Natural killer cell (primary cell): ENCODE results near the gene SESN1. TPM values are rescaled to one million over a fixed set of nuclear protein-coding genes. Genes with fewer than 3 reads are reported as not detected.
"Not testable (repeated sequence)": the region's sequence is repeated elsewhere in the genome, so short reads cannot be mapped to it uniquely, and the experiment has no call there.

Experiments
- ATAC-seq, 3 donors: fragments of 150-1000 bp in 2 of 3; fragments of 200-7000 bp in 1 of 3; cut with Tn5 transposase; 1 replicate in 1 of 3; 2 replicates in 2 of 3; pipeline ENCODE4 v1.10.0; 2021; ENCODE audit warnings: mild to moderate bottlenecking in 2 of 3, moderate library complexity in 2 of 3
- DNase-seq, 2 donors: peaks; one replicate each; pipeline versions ENCODE4 v3.0.0 to v3.0.0-alpha.2; 2013 to 2021; ENCODE audit warnings: mixed read lengths in 1 of 2
- H3K27ac ChIP-seq: one replicate; pipeline ENCODE4 v1.5.1; 2013; ENCODE audit warnings: mild to moderate bottlenecking, low read length
- H3K27me3 ChIP-seq: one replicate; pipeline ENCODE4 v1.6.1; 2013; ENCODE audit warnings: low read length; ENCODE audit not compliant: control insufficient read depth, insufficient read depth
- H3K36me3 ChIP-seq: one replicate; pipeline ENCODE4 v1.6.1; 2013; ENCODE audit warnings: low read length; ENCODE audit not compliant: control insufficient read depth, insufficient read depth
- H3K4me1 ChIP-seq: one replicate; pipeline ENCODE4 v1.6.1; 2013; ENCODE audit warnings: low read length; ENCODE audit not compliant: control insufficient read depth, insufficient read depth
- H3K4me3 ChIP-seq: one replicate; pipeline ENCODE4 v1.5.1; 2013; ENCODE audit warnings: low read length
- H3K9me3 ChIP-seq: one replicate; pipeline ENCODE4 v1.6.1; 2013; ENCODE audit warnings: low read length; ENCODE audit not compliant: control insufficient read depth, insufficient read depth
- H3K27ac Mint-ChIP-seq, 2 donors: one replicate each; pipeline ENCODE4 v1.8.0; 2022; ENCODE audit warnings: mild to moderate bottlenecking in 2 of 2, mixed read lengths in 2 of 2, moderate library complexity in 1 of 2
- H3K27me3 Mint-ChIP-seq, 2 donors: one replicate each; pipeline ENCODE4 v1.8.0; 2022; ENCODE audit warnings: low read depth in 2 of 2, mixed read lengths in 2 of 2
- H3K36me3 Mint-ChIP-seq: one replicate; pipeline ENCODE4 v1.8.0; 2022; ENCODE audit warnings: mixed read lengths
- H3K4me1 Mint-ChIP-seq, 2 donors: one replicate each; pipeline ENCODE4 v1.8.0; 2022; ENCODE audit warnings: mixed read lengths in 2 of 2
- H3K4me3 Mint-ChIP-seq: one replicate; pipeline ENCODE4 v1.8.0; 2022; ENCODE audit warnings: mild to moderate bottlenecking, moderate library complexity, mixed read lengths
- H3K9me3 Mint-ChIP-seq, 2 donors: one replicate each; pipeline ENCODE4 v1.8.0; 2022; ENCODE audit warnings: mixed read lengths in 2 of 2
- CTCF ChIP-seq: fragments of 200-600 bp; IDR thresholded peaks from one replicate; pipeline ENCODE4 v1.8.0; 2022; ENCODE audit warnings: antibody characterized with exemption
- WGBS: methylation state at CpG from one replicate; pipeline ENCODE4 v1.1.7; 2013; ENCODE audit warnings: missing lambda C conversion rate; ENCODE audit not compliant: insufficient coverage; 5-methylcytosine and 5-hydroxymethylcytosine counted together
- intact Hi-C: fragments of 100-400 bp; cut with micrococcal nuclease; formaldehyde crosslinking; loops from one replicate; pipeline ENCODE4 v1.14.2; 2022
- total RNA-seq, 4 donors: library from RNA; stranded (reverse); fragments of 120-200 nt in 1 of 4; gene quantifications; one replicate each; pipeline versions ENCODE4 v1.2.3 to v1.2.4, GENCODE V29; 2013 to 2022

Gene SESN1
- total RNA-seq, 3 donors from 2014 or later (not counting 1 experiment from before 2014, with no cell fraction given), result 52.9 to 106 (median 68.9) TPM

GRCh38 chr6:109087661-109088264 lies 6.9 kb downstream of the SESN1 start:
- no peaks in the 10 kb centered on the region for H3K27me3 Mint-ChIP-seq
- no peak for TF ChIP-seq CTCF
- Histone ChIP-seq H3K27me3 (no peaks in the 10 kb centered on the region), H3K36me3 (no peaks in the 10 kb centered on the region), H3K9me3 (no peaks in the 10 kb centered on the region), H3K27ac (no peak overlapping the region), H3K4me1 (peaks cover 3% of the 10 kb centered on the region), H3K4me3 (no peak overlapping the region)
- intact Hi-C loops, result no loop called here
- no peaks in the 10 kb centered on the region for H3K36me3 Mint-ChIP-seq
- H3K9me3 Mint-ChIP-seq, result no peaks in the 10 kb centered on the region
- no peak overlapping the region for H3K27ac Mint-ChIP-seq
- ATAC-seq (no peak), DNase-seq (no peak)
- H3K4me3 Mint-ChIP-seq, result no peak overlapping the region
- H3K4me1 Mint-ChIP-seq, result peaks cover 39 to 46% of the 10 kb centered on the region in 2 donors
- WGBS, result 85% methylated on average over 4 of the region's 5 CpGs

GRCh38 chr6:109084146-109084545 lies 10.5 kb downstream of the SESN1 start:
- not testable (repeated sequence) for H3K27me3 Mint-ChIP-seq

GRCh38 chr6:109083657-109084056 lies 11.0 kb downstream of the SESN1 start:
- Mint-ChIP-seq H3K9me3 (no peaks in the 10 kb centered on the region), H3K27ac (no peak overlapping the region), H3K36me3 (no peaks in the 10 kb centered on the region), H3K4me3 (no peak overlapping the region), H3K4me1 (peaks cover 5 to 7% of the 10 kb centered on the region in 2 donors), H3K27me3 (no peaks in the 10 kb centered on the region)
- Histone ChIP-seq H3K9me3 (no peaks in the 10 kb centered on the region), H3K36me3 (peaks cover 2% of the 10 kb centered on the region), H3K4me1 (no peaks in the 10 kb centered on the region), H3K27ac (no peak overlapping the region), H3K27me3 (no peaks in the 10 kb centered on the region), H3K4me3 (no peak overlapping the region)
- DNase-seq (no peak), ATAC-seq (no peak)
- intact Hi-C loops, result no loop called here
- WGBS, result no CpG with 5 or more reads among the region's 1 CpG
- no peak for TF ChIP-seq CTCF

More at GRCh38 chr6:109084146-109084545, 10.5 kb downstream of the SESN1 start:
- H3K27ac ChIP-seq, H3K36me3 ChIP-seq, intact Hi-C loops, H3K9me3 Mint-ChIP-seq, H3K4me1 ChIP-seq, H3K27me3 ChIP-seq, H3K4me3 ChIP-seq, H3K4me3 Mint-ChIP-seq, H3K9me3 ChIP-seq, DNase-seq, H3K27ac Mint-ChIP-seq, ATAC-seq, H3K36me3 Mint-ChIP-seq: not testable (repeated sequence)
- WGBS, result 85% methylated on average over 7 of the region's 8 CpGs
- peaks cover 6 to 10% of the 10 kb centered on the region in 2 donors for H3K4me1 Mint-ChIP-seq

- ATAC-seq (peak in 2 of 3 donors; percentile 40 to 48), DNase-seq (no peak)
- Mint-ChIP-seq H3K36me3 (no peaks in the 10 kb centered on the region), H3K4me1 (peaks cover 2% of the 10 kb centered on the region in 2 donors), H3K27ac (no peak overlapping the region), H3K9me3 (no peaks in the 10 kb centered on the region), H3K4me3 (no peak overlapping the region), H3K27me3 (no peaks in the 10 kb centered on the region)
- Histone ChIP-seq H3K27ac (no peak overlapping the region), H3K4me3 (no peak overlapping the region), H3K4me1 (no peaks in the 10 kb centered on the region), H3K9me3 (no peaks in the 10 kb centered on the region), H3K36me3 (peaks cover 2% of the 10 kb centered on the region), H3K27me3 (no peaks in the 10 kb centered on the region)
- 84% methylated on average over 1 of the region's 1 CpG for WGBS
- intact Hi-C loops, result no loop called here
- TF ChIP-seq CTCF, result no peak
These were observed 12.5 kb downstream of the SESN1 start for GRCh38 chr6:109082188-109082577.
